Measurements from ENCODE around the gene TIE1.

DNA sequence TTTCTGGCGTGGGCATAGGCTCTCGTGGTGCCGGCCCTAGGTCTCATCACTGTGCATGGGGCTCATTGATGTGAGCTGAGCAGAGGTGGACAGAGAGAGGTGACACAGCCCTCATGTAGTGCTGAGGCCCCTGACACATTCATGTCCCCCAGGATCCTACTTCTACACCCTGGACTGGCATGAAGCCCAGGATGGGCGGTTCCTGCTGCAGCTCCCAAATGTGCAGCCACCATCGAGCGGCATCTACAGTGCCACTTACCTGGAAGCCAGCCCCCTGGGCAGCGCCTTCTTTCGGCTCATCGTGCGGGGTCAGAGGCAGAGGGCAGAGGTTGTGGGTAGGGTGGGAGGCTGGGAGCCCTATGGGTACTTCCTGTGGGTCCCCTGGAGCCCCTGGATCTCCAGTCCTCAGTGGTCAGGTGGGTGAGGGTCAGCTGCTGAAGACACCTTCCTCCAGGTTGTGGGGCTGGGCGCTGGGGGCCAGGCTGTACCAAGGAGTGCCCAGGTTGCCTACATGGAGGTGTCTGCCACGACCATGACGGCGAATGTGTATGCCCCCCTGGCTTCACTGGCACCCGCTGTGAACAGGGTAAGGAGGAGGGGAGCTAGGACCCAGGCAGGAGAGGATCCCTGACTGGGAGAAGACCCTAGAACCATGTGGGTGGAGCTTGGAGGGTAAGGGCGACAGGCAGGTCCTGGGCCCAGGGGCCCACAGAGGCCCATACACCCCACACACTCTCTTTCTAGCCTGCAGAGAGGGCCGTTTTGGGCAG, 6.1 kb downstream of the TIE1 start:
- TF ChIP-seq CTCF (IDR thresholded peaks at IDR 0.05; ENCODE audit: insufficient read depth, low read depth, low read length) (no peak), EZH2 (IDR thresholded peaks at IDR 0.05; ENCODE audit: insufficient read depth, low read length) (no peak)

All from astrocyte (in vitro differentiated cells and primary cell).